Measurements from ENCODE around the gene CFAP410.
"Not testable (repeated sequence)": the region's sequence is repeated elsewhere in the genome, so short reads cannot be mapped to it uniquely, and the experiment has no call there.

CFAP410 gene

GRCh38 chr21:44290327-44291077, 48.7 kb downstream of the CFAP410 start:
- FAIRE-seq (no peak), DNase-seq (ENCODE audit: insufficient read length) (no peak)
- TF ChIP-seq POLR2A (IDR thresholded peaks at IDR 0.05; ENCODE audit: low read depth, low read length) (no peak), TAF1 (IDR thresholded peaks at IDR 0.05; ENCODE audit: borderline replicate concordance, low read depth, low read length) (no peak), POLR2AphosphoS5 (IDR thresholded peaks at IDR 0.05; ENCODE audit: low read depth, low read length) (no peak)

- FAIRE-seq (no peak), DNase-seq (ENCODE audit: insufficient read length) (no peak)
- no peak for TF ChIP-seq TAF1 (IDR thresholded peaks at IDR 0.05; ENCODE audit: borderline replicate concordance, low read depth, low read length)
- TF ChIP-seq POLR2AphosphoS5 (IDR thresholded peaks at IDR 0.05; ENCODE audit: low read depth, low read length): no peak
Observed at GRCh38 chr21:44289381-44290010, 49.7 kb downstream of the CFAP410 start.

- DNase-seq (ENCODE audit: insufficient read length) (no peak), FAIRE-seq (no peak)
- no peak for TF ChIP-seq POLR2A (IDR thresholded peaks at IDR 0.05; ENCODE audit: low read depth, low read length)
- TF ChIP-seq POLR2AphosphoS5 (IDR thresholded peaks at IDR 0.05; ENCODE audit: low read depth, low read length): no peak
- TF ChIP-seq TAF1 (IDR thresholded peaks at IDR 0.05; ENCODE audit: borderline replicate concordance, low read depth, low read length): no peak
Observed at GRCh38 chr21:44288251-44289110, 50.7 kb downstream of the CFAP410 start.

- DNase-seq (ENCODE audit: insufficient read length): no peak
- FAIRE-seq: no peak
- TF ChIP-seq POLR2A (IDR thresholded peaks at IDR 0.05; ENCODE audit: low read depth, low read length) (no peak), TAF1 (IDR thresholded peaks at IDR 0.05; ENCODE audit: borderline replicate concordance, low read depth, low read length) (no peak), POLR2AphosphoS5 (IDR thresholded peaks at IDR 0.05; ENCODE audit: low read depth, low read length) (no peak)
Observed at GRCh38 chr21:44286716-44287632, 52.2 kb downstream of the CFAP410 start.

- FAIRE-seq: no peak
- no peak for DNase-seq (ENCODE audit: insufficient read length)
- no peak for TF ChIP-seq TAF1 (IDR thresholded peaks at IDR 0.05; ENCODE audit: borderline replicate concordance, low read depth, low read length)
- no peak for TF ChIP-seq POLR2AphosphoS5 (IDR thresholded peaks at IDR 0.05; ENCODE audit: low read depth, low read length)
- no peak for TF ChIP-seq POLR2A (IDR thresholded peaks at IDR 0.05; ENCODE audit: low read depth, low read length)
Observed at GRCh38 chr21:44286086-44286715, 53.0 kb downstream of the CFAP410 start.

- DNase-seq (ENCODE audit: insufficient read length) (no peak), FAIRE-seq (no peak)
- TF ChIP-seq POLR2A (IDR thresholded peaks at IDR 0.05; ENCODE audit: low read depth, low read length): no peak
- TF ChIP-seq TAF1 (IDR thresholded peaks at IDR 0.05; ENCODE audit: borderline replicate concordance, low read depth, low read length): no peak
- no peak for TF ChIP-seq POLR2AphosphoS5 (IDR thresholded peaks at IDR 0.05; ENCODE audit: low read depth, low read length)
Observed at GRCh38 chr21:44285138-44285992, 53.8 kb downstream of the CFAP410 start, which contains the start of gene AIRE. AIRE (plus strand) TSS chr21:44285876; CDS start chr21:44286007, 131 bp downstream.

GRCh38 chr21:44283948-44284347, 55.2 kb downstream of the CFAP410 start:
- DNase-seq (ENCODE audit: insufficient read length): no peak

GRCh38 chr21:44283211-44283785, 55.9 kb downstream of the CFAP410 start:
- FAIRE-seq; DNase-seq (ENCODE audit: insufficient read length): not testable (repeated sequence)

More at GRCh38 chr21:44283948-44284347, 55.2 kb downstream of the CFAP410 start:
- TF ChIP-seq POLR2AphosphoS5 (IDR thresholded peaks at IDR 0.05; ENCODE audit: low read depth, low read length): no peak
- no peak for TF ChIP-seq POLR2A (IDR thresholded peaks at IDR 0.05; ENCODE audit: low read depth, low read length)
- no peak for TF ChIP-seq TAF1 (IDR thresholded peaks at IDR 0.05; ENCODE audit: borderline replicate concordance, low read depth, low read length)
- no peak for FAIRE-seq

GRCh38 chr21:44282370-44282769, 56.8 kb downstream of the CFAP410 start:
- no peak for FAIRE-seq
- no peak for DNase-seq (ENCODE audit: insufficient read length)
- TF ChIP-seq TAF1 (IDR thresholded peaks at IDR 0.05; ENCODE audit: borderline replicate concordance, low read depth, low read length): no peak
- no peak for TF ChIP-seq POLR2AphosphoS5 (IDR thresholded peaks at IDR 0.05; ENCODE audit: low read depth, low read length)
- TF ChIP-seq POLR2A (IDR thresholded peaks at IDR 0.05; ENCODE audit: low read depth, low read length): no peak
